Uterus (tissue), 4 donors: ENCODE measurements around the gene ADAD2. TPM values are rescaled to one million over a fixed set of nuclear protein-coding genes. Genes with fewer than 3 reads are reported as not detected.

Source experiments
- DNase-seq, 2 donors: peaks; one replicate each; pipeline ENCODE4 v3.0.0-alpha.2; 2019 to 2020
- H3K27ac ChIP-seq, 2 donors: fragments of 200-600 bp; sonication (generic); 1 replicate in 1 of 2; 2 replicates in 1 of 2; pipeline ENCODE4 v1.5.1; 2016 to 2018
- H3K27me3 ChIP-seq, 2 donors: fragments of 200-600 bp; sonication (generic); one replicate each; pipeline ENCODE4 v1.5.1; 2018 to 2019; ENCODE audit warnings: control low read depth in 1 of 2
- H3K36me3 ChIP-seq, 2 donors: fragments of 200-600 bp; sonication (generic); one replicate each; pipeline ENCODE4 v1.5.1; 2019; ENCODE audit warnings: control low read depth in 1 of 2
- H3K4me1 ChIP-seq, 2 donors: fragments of 200-600 bp; sonication (generic); one replicate each; pipeline ENCODE4 v1.5.1; 2018 to 2019; ENCODE audit warnings: control low read depth in 1 of 2
- H3K4me3 ChIP-seq, 2 donors: fragments of 200-600 bp; sonication (generic); 1 replicate in 1 of 2; 2 replicates in 1 of 2; pipeline ENCODE4 v1.5.1; 2018 to 2019; ENCODE audit warnings: mild to moderate bottlenecking in 1 of 2
- H3K9me3 ChIP-seq, 2 donors: fragments of 200-600 bp; sonication (generic); one replicate each; pipeline ENCODE4 v1.5.1; 2019; ENCODE audit warnings: control low read depth in 1 of 2
- POLR2A ChIP-seq, 2 donors: fragments of 450-650 bp; IDR thresholded peaks; one replicate each; pipeline ENCODE4 v1.6.1; 2016; ENCODE audit warnings: antibody characterized with exemption in 2 of 2, mild to moderate bottlenecking in 1 of 2, moderate library complexity in 1 of 2
- intact Hi-C: fragments of 100-400 bp; cut with DNase I; formaldehyde crosslinking; loops from one replicate; pipeline ENCODE4 v1.15.1; 2023; ENCODE audit warnings: low total_unique reads
- total RNA-seq, 4 donors: library from RNA; depleted of rRNA in 3 of 4; stranded (reverse); fragments of >200 nt in 3 of 4; gene quantifications; one replicate each; pipeline versions ENCODE4 v1.1.0 to v1.2.4, GENCODE V29; 2014 to 2023
- TF ChIP-seq, protein P1 (sequence below), 4 experiments: fragments of 200-600 bp in 2 of 4; fragments of 450-650 bp in 2 of 4; sonication (generic) in 2 of 4; IDR thresholded peaks; one replicate each; pipeline ENCODE4 v1.5.1; 2016 to 2019; ENCODE audit warnings: antibody characterized with exemption in 4 of 4, mild to moderate bottlenecking in 2 of 4, moderate library complexity in 1 of 4
- donor health status: DM: yes; HTN: yes; CAD: no.

ADAD2 gene
- total RNA-seq, 4 donors from 2014 or later = 0.21 to 1.0 (median 0.88) TPM; not detected in 1

GRCh38 chr16:84194470-84195200, 3.7 kb downstream of the ADAD2 start:
- no peak for DNase-seq
- TF ChIP-seq POLR2A (IDR thresholded peaks at IDR 0.05) = no peak
- TF ChIP-seq, protein P1, sequence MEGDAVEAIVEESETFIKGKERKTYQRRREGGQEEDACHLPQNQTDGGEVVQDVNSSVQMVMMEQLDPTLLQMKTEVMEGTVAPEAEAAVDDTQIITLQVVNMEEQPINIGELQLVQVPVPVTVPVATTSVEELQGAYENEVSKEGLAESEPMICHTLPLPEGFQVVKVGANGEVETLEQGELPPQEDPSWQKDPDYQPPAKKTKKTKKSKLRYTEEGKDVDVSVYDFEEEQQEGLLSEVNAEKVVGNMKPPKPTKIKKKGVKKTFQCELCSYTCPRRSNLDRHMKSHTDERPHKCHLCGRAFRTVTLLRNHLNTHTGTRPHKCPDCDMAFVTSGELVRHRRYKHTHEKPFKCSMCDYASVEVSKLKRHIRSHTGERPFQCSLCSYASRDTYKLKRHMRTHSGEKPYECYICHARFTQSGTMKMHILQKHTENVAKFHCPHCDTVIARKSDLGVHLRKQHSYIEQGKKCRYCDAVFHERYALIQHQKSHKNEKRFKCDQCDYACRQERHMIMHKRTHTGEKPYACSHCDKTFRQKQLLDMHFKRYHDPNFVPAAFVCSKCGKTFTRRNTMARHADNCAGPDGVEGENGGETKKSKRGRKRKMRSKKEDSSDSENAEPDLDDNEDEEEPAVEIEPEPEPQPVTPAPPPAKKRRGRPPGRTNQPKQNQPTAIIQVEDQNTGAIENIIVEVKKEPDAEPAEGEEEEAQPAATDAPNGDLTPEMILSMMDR (IDR thresholded peaks at IDR 0.05) = no peak
- intact Hi-C loops = no loop called here

GRCh38 chr16:84195201-84196093, 4.5 kb downstream of the ADAD2 start:
- Histone ChIP-seq H3K27me3 (no peaks in the 10 kb centered on the region), H3K9me3 (no peaks in the 10 kb centered on the region), H3K36me3 (no peaks in the 10 kb centered on the region), H3K4me3 (no peak overlapping the region), H3K4me1 (no peaks in the 10 kb centered on the region), H3K27ac (no peak overlapping the region)
- intact Hi-C loops = no loop called here
- no peak for DNase-seq
- no peak for TF ChIP-seq POLR2A (IDR thresholded peaks at IDR 0.05)
- TF ChIP-seq, protein P1 (IDR thresholded peaks at IDR 0.05) = no peak

More at GRCh38 chr16:84194470-84195200, 3.7 kb downstream of the ADAD2 start:
- Histone ChIP-seq H3K27ac (no peak overlapping the region), H3K27me3 (no peaks in the 10 kb centered on the region), H3K9me3 (no peaks in the 10 kb centered on the region), H3K4me3 (no peak overlapping the region), H3K36me3 (no peaks in the 10 kb centered on the region), H3K4me1 (no peaks in the 10 kb centered on the region)

DNA sequence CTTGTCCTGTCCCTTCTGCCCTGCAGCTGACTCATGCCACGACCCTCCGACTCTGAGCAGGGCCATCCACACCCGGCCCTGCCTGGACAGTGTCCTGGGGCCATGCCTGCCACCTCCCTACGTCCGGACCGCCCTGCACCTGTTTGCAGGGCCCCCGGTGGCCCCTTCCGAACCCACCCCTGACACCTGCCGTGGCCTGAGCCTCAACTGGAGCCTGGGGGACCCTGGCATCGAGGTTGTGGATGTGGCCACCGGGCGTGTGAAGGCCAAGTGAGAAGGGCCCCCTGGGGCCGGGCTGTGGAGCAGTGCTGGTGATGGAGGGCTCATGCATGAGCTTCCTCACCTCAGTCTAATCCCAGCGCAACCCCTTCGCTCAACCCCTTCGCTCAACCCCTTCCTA, 5.1 kb downstream of the ADAD2 start:
- H3K36me3 ChIP-seq = no peaks in the 10 kb centered on the region
- no peak overlapping the region for H3K4me3 ChIP-seq
- no peak for DNase-seq
- no peaks in the 10 kb centered on the region for H3K4me1 ChIP-seq
- TF ChIP-seq, protein P1 (IDR thresholded peaks at IDR 0.05) = no peak
- no peak for TF ChIP-seq POLR2A (IDR thresholded peaks at IDR 0.05)
- H3K27me3 ChIP-seq = no peaks in the 10 kb centered on the region
- no peak overlapping the region for H3K27ac ChIP-seq
- intact Hi-C loops = no loop called here
- H3K9me3 ChIP-seq = no peaks in the 10 kb centered on the region

GRCh38 chr16:84196727-84197394, 5.9 kb downstream of the ADAD2 start:
- Histone ChIP-seq H3K9me3 (no peaks in the 10 kb centered on the region), H3K27ac (no peak overlapping the region), H3K36me3 (no peaks in the 10 kb centered on the region), H3K4me1 (no peaks in the 10 kb centered on the region), H3K27me3 (no peaks in the 10 kb centered on the region), H3K4me3 (no peak overlapping the region)
- no peak for TF ChIP-seq POLR2A (IDR thresholded peaks at IDR 0.05)
- TF ChIP-seq, protein P1 (IDR thresholded peaks at IDR 0.05) = no peak
- no peak for DNase-seq
- intact Hi-C loops = no loop called here
